Measurements from ENCODE around the gene OSBPL8.
"Not testable (repeated sequence)": the region's sequence is repeated elsewhere in the genome, so short reads cannot be mapped to it uniquely, and the experiment has no call there.

Gene OSBPL8

DNA sequence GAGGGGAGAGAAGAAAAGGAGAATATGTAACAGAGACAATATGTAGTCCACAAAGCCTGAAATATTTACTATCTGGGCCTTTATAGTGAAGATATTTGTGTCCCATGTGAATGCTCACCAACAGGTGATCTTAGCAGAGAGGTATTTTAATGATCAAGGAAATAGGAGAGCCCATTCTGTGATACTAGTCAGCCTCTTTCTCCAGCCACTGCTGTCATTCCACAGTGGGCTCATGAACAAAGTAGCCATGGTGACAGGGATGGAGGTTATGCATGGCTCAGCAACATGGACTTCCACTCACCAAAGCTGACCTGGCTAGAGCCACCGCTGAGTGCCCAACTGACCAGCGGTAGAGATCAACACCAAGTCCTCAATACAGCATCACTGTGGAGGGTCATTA lies 58.2 kb downstream of the OSBPL8 start:
- TF ChIP-seq ZNF2 (tag by site-specific recombination; IDR thresholded peaks at IDR 0.05) (no peak), ZNF658 (tag by site-specific recombination; IDR thresholded peaks at IDR 0.05) (no peak), KLF9 (tag by site-specific recombination; IDR thresholded peaks at IDR 0.05; ENCODE audit: low read depth) (no peak), ZNF48 (tag by site-specific recombination; IDR thresholded peaks at IDR 0.05) (no peak), ZNF239 (tag by site-specific recombination; IDR thresholded peaks at IDR 0.05) (no peak), GLIS2 (tag by site-specific recombination; IDR thresholded peaks at IDR 0.05) (no peak), ZBTB7A (tag by site-specific recombination; IDR thresholded peaks at IDR 0.05; ENCODE audit: low read depth) (no peak), ZBTB20 (tag by site-specific recombination; IDR thresholded peaks at IDR 0.05) (no peak)
- TF ChIP-seq, protein P1, sequence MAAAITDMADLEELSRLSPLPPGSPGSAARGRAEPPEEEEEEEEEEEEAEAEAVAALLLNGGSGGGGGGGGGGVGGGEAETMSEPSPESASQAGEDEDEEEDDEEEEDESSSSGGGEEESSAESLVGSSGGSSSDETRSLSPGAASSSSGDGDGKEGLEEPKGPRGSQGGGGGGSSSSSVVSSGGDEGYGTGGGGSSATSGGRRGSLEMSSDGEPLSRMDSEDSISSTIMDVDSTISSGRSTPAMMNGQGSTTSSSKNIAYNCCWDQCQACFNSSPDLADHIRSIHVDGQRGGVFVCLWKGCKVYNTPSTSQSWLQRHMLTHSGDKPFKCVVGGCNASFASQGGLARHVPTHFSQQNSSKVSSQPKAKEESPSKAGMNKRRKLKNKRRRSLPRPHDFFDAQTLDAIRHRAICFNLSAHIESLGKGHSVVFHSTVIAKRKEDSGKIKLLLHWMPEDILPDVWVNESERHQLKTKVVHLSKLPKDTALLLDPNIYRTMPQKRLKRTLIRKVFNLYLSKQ (tag by site-specific recombination; IDR thresholded peaks at IDR 0.05; ENCODE audit: borderline replicate concordance) = no peak
- TF ChIP-seq, protein P2, sequence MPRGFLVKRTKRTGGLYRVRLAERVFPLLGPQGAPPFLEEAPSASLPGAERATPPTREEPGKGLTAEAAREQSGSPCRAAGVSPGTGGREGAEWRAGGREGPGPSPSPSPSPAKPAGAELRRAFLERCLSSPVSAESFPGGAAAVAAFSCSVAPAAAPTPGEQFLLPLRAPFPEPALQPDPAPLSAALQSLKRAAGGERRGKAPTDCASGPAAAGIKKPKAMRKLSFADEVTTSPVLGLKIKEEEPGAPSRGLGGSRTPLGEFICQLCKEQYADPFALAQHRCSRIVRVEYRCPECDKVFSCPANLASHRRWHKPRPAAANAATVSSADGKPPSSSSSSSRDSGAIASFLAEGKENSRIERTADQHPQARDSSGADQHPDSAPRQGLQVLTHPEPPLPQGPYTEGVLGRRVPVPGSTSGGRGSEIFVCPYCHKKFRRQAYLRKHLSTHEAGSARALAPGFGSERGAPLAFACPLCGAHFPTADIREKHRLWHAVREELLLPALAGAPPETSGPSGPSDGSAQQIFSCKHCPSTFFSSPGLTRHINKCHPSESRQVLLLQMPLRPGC (tag by site-specific recombination; IDR thresholded peaks at IDR 0.05) = no peak
- TF ChIP-seq, protein P3, sequence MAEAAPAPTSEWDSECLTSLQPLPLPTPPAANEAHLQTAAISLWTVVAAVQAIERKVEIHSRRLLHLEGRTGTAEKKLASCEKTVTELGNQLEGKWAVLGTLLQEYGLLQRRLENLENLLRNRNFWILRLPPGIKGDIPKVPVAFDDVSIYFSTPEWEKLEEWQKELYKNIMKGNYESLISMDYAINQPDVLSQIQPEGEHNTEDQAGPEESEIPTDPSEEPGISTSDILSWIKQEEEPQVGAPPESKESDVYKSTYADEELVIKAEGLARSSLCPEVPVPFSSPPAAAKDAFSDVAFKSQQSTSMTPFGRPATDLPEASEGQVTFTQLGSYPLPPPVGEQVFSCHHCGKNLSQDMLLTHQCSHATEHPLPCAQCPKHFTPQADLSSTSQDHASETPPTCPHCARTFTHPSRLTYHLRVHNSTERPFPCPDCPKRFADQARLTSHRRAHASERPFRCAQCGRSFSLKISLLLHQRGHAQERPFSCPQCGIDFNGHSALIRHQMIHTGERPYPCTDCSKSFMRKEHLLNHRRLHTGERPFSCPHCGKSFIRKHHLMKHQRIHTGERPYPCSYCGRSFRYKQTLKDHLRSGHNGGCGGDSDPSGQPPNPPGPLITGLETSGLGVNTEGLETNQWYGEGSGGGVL (tag by site-specific recombination; IDR thresholded peaks at IDR 0.05) = no peak
- TF ChIP-seq, protein P4, sequence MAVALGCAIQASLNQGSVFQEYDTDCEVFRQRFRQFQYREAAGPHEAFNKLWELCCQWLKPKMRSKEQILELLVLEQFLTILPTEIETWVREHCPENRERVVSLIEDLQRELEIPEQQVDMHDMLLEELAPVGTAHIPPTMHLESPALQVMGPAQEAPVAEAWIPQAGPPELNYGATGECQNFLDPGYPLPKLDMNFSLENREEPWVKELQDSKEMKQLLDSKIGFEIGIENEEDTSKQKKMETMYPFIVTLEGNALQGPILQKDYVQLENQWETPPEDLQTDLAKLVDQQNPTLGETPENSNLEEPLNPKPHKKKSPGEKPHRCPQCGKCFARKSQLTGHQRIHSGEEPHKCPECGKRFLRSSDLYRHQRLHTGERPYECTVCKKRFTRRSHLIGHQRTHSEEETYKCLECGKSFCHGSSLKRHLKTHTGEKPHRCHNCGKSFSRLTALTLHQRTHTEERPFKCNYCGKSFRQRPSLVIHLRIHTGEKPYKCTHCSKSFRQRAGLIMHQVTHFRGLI (tag by site-specific recombination; IDR thresholded peaks at IDR 0.05) = no peak
- Histone ChIP-seq H3K4me3 (ENCODE audit: low read depth, low read length) (no peak overlapping the region), H3K27ac (ENCODE audit: extremely low read depth, low read depth, low read length) (no peak overlapping the region), H3K9me3 (ENCODE audit: control insufficient read depth, insufficient read depth, low read depth, low read length) (no peaks in the 10 kb centered on the region), H3K4me1 (ENCODE audit: control insufficient read depth, insufficient read depth, low read length) (no peaks in the 10 kb centered on the region), H3K36me3 (ENCODE audit: control insufficient read depth in 2 of 2, insufficient read depth in 1 of 2, low read length in 2 of 2) (no peaks in the 10 kb centered on the region; a peak in 1 of 3 replicates)
- POLR2A ChIA-PET = no interaction called here
- CTCF ChIA-PET = no interaction called here

DNA sequence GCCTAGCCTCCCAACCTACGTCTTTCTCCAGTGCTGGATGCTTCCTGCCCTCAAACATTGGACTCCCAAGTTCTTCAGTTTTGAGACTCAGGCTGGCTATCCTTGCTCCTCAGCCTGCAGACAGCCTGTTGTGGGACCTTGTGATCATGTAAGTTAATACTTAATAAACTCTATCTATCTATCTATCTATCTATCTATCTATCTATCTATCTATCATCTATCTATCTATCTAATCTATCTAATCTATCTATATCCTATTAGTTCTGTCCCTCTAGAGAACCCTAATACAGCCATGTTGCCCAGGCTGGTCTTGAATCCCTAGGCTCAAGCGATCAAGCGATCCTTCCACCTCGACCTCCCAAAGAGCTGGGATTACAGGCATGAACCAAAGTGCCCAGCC lies 60.4 kb downstream of the OSBPL8 start:
- CTCF ChIA-PET = interaction anchor here (0.5 kb wide), 1 partner anchor 652 kb away, joined by 3 read pairs; no protein-coding TSS in a partner anchor
- H3K9me3 ChIP-seq (ENCODE audit: control insufficient read depth, insufficient read depth, low read depth, low read length); H3K4me1 ChIP-seq (ENCODE audit: control insufficient read depth, insufficient read depth, low read length); H3K27ac ChIP-seq (ENCODE audit: extremely low read depth, low read depth, low read length); H3K36me3 ChIP-seq (ENCODE audit: control insufficient read depth in 2 of 2, insufficient read depth in 1 of 2, low read length in 2 of 2); H3K4me3 ChIP-seq (ENCODE audit: low read depth, low read length); POLR2A ChIA-PET: not testable (repeated sequence)

DNA sequence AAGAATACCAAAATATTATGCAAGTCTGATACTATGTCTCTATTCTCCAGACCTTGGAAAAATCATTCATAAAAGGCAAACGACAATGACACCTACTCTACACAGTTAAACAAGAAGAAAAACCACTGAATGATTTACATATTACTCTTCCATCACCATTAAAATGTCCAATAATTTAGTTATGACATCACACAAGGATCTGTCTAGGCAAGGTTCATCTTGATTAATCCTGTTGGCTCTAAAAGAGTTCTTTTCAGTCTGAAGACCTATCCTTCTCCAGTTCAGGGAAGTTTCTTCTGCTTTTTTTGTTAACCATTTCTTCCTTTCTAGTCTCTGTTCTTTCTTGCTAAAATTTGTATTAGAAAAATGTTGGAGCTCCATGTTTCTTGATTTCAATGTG lies 64.0 kb downstream of the OSBPL8 start:
- no peaks in the 10 kb centered on the region for H3K9me3 ChIP-seq (ENCODE audit: control insufficient read depth, insufficient read depth, low read depth, low read length)
- ChIA-PET CTCF (no interaction called here), POLR2A (no interaction called here)
- TF ChIP-seq, protein P5, sequence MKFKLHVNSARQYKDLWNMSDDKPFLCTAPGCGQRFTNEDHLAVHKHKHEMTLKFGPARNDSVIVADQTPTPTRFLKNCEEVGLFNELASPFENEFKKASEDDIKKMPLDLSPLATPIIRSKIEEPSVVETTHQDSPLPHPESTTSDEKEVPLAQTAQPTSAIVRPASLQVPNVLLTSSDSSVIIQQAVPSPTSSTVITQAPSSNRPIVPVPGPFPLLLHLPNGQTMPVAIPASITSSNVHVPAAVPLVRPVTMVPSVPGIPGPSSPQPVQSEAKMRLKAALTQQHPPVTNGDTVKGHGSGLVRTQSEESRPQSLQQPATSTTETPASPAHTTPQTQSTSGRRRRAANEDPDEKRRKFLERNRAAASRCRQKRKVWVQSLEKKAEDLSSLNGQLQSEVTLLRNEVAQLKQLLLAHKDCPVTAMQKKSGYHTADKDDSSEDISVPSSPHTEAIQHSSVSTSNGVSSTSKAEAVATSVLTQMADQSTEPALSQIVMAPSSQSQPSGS (tag by site-specific recombination; IDR thresholded peaks at IDR 0.05; ENCODE audit: low read depth) = 0 out of 2 replicates have a peak, but pooled peaks have one; percentile 5
- no peak for TF ChIP-seq ZNF768 (tag by site-specific recombination; IDR thresholded peaks at IDR 0.05)
- no peak overlapping the region for H3K27ac ChIP-seq (ENCODE audit: extremely low read depth, low read depth, low read length)
- no peaks in the 10 kb centered on the region for H3K4me1 ChIP-seq (ENCODE audit: control insufficient read depth, insufficient read depth, low read length)
- H3K4me3 ChIP-seq (ENCODE audit: low read depth, low read length) = no peak overlapping the region
- no peaks in the 10 kb centered on the region; a peak in 1 of 3 replicates for H3K36me3 ChIP-seq (ENCODE audit: control insufficient read depth in 2 of 2, insufficient read depth in 1 of 2, low read length in 2 of 2)

Measured in HEK293 (cell line).